Large intestine (tissue), 3 donors: ENCODE measurements around the gene DACH1. TPM values are rescaled to one million over a fixed set of nuclear protein-coding genes. Genes with fewer than 3 reads are reported as not detected.

Source experiments
- DNase-seq, 2 donors: peaks; one replicate each; pipeline versions ENCODE4 v3.0.0 to v3.0.0-alpha.2; 2013
- H3K27ac ChIP-seq: one replicate; pipeline ENCODE4 v1.5.1; 2013; ENCODE audit warnings: low read length
- H3K27me3 ChIP-seq: 2 replicates; pipeline ENCODE4 v1.6.1; 2013; ENCODE audit warnings: low read length; ENCODE audit not compliant: control insufficient read depth, insufficient read depth
- H3K36me3 ChIP-seq: 2 replicates; pipeline ENCODE4 v1.6.1; 2013; ENCODE audit warnings: low read length; ENCODE audit not compliant: control insufficient read depth, insufficient read depth
- H3K4me1 ChIP-seq: one replicate; pipeline ENCODE4 v1.6.1; 2013; ENCODE audit warnings: low read length; ENCODE audit not compliant: control insufficient read depth, insufficient read depth
- H3K4me3 ChIP-seq: one replicate; pipeline ENCODE4 v1.5.1; 2013; ENCODE audit warnings: low read length
- H3K9me3 ChIP-seq: one replicate; pipeline ENCODE4 v1.6.1; 2013; ENCODE audit warnings: mild to moderate bottlenecking, low read depth, low read length, moderate library complexity; ENCODE audit not compliant: control insufficient read depth
- WGBS: methylation state at CpG from one replicate; pipeline ENCODE4 v1.1.5; 2013; ENCODE audit warnings: low lambda C conversion rate; ENCODE audit not compliant: insufficient coverage; 5-methylcytosine and 5-hydroxymethylcytosine counted together
- polyA plus RNA-seq: library from polyadenylated mRNA; unstranded; fragments of 120-200 nt; gene quantifications from one replicate; pipeline ENCODE4 v1.2.1, GENCODE V29; 2013

The DACH1 gene
- polyA plus RNA-seq, 1 donor, result 25.0 TPM

- Histone ChIP-seq H3K27ac (no peak overlapping the region), H3K4me3 (no peak overlapping the region), H3K9me3 (no peaks in the 10 kb centered on the region), H3K4me1 (peaks cover 6% of the 10 kb centered on the region), H3K36me3 (no peaks in the 10 kb centered on the region), H3K27me3 (no peaks in the 10 kb centered on the region)
- no peak for DNase-seq
- WGBS, result 87% methylated on average over 3 of the region's 5 CpGs
These were observed 36.7 kb downstream of the DACH1 start for GRCh38 chr13:71830323-71830722.

- WGBS, result no CpG with 5 or more reads among the region's 1 CpG
- Histone ChIP-seq H3K4me1 (peaks cover 6% of the 10 kb centered on the region), H3K27ac (no peak overlapping the region)
These were observed 37.5 kb downstream of the DACH1 start for GRCh38 chr13:71829547-71829946.

DNA sequence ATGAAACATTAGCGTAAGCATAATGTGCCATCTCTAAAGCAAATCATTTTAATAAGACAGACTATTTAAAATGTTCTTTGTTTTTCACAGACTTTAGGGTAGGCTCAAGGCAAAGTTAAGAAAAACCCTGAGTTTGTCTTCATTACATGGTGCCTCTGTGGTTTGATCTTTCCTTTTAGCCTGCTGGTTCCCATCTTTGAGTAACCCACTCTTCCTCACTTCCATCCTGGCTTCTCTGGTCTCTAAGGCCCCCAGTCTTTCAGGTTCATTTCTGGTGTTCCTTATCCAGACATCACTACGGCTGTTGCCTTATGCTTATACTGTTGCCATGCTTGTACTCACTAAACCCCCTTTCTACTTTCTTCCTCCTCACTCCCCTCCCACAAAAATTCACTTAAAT lies 38.4 kb downstream of the DACH1 start:
- Histone ChIP-seq H3K27me3 (no peaks in the 10 kb centered on the region), H3K4me1 (peaks cover 6% of the 10 kb centered on the region), H3K9me3 (no peaks in the 10 kb centered on the region), H3K36me3 (no peaks in the 10 kb centered on the region), H3K27ac (no peak overlapping the region), H3K4me3 (no peak overlapping the region)
- 88% methylated on average over 2 of the region's 2 CpGs for WGBS
- DNase-seq, result no peak

More at GRCh38 chr13:71829547-71829946, 37.5 kb downstream of the DACH1 start:
- no peaks in the 10 kb centered on the region for H3K27me3 ChIP-seq
- H3K9me3 ChIP-seq, result no peaks in the 10 kb centered on the region
- no peak overlapping the region for H3K4me3 ChIP-seq
- H3K36me3 ChIP-seq, result no peaks in the 10 kb centered on the region
- no peak for DNase-seq

- no peak for DNase-seq
- 100% methylated on average over 1 of the region's 6 CpGs for WGBS
- H3K27ac ChIP-seq, result no peak overlapping the region
These were observed 38.9 kb downstream of the DACH1 start for GRCh38 chr13:71828117-71828516.

GRCh38 chr13:71827241-71827640 lies 39.8 kb downstream of the DACH1 start:
- no peak for DNase-seq
- H3K9me3 ChIP-seq, result no peaks in the 10 kb centered on the region
- peaks cover 6% of the 10 kb centered on the region for H3K4me1 ChIP-seq
- no peaks in the 10 kb centered on the region for H3K36me3 ChIP-seq
- 83% methylated on average over 2 of the region's 8 CpGs for WGBS
- no peaks in the 10 kb centered on the region for H3K27me3 ChIP-seq
- no peak overlapping the region for H3K27ac ChIP-seq
- H3K4me3 ChIP-seq, result no peak overlapping the region

More at GRCh38 chr13:71828117-71828516, 38.9 kb downstream of the DACH1 start:
- Histone ChIP-seq H3K4me1 (peaks cover 6% of the 10 kb centered on the region), H3K9me3 (no peaks in the 10 kb centered on the region), H3K27me3 (no peaks in the 10 kb centered on the region), H3K4me3 (no peak overlapping the region), H3K36me3 (no peaks in the 10 kb centered on the region)

DNA sequence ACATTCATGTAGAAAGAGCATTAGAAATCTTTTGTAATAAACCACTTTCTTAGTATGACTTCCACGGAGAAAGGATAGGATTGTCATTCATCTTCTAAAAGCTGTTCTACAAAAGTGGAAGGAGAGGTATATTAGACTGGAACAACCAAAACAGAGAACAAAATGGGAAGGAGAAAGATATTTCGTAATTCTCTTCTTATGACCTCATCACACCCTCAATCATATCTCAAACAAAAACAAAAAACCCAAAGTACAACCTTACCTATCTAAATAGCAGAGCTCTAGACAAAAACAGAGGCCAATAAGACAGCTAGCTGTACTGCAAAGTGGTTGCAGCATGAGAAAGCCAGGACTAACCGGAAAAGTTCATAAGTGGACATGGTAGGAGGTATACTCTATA lies 46.3 kb downstream of the DACH1 start:
- DNase-seq, result no peak
- Histone ChIP-seq H3K27ac (no peak overlapping the region), H3K36me3 (no peaks in the 10 kb centered on the region), H3K9me3 (no peaks in the 10 kb centered on the region), H3K4me1 (no peaks in the 10 kb centered on the region), H3K4me3 (no peak overlapping the region), H3K27me3 (no peaks in the 10 kb centered on the region)
- 100% methylated on average over 2 of the region's 3 CpGs for WGBS

DNA sequence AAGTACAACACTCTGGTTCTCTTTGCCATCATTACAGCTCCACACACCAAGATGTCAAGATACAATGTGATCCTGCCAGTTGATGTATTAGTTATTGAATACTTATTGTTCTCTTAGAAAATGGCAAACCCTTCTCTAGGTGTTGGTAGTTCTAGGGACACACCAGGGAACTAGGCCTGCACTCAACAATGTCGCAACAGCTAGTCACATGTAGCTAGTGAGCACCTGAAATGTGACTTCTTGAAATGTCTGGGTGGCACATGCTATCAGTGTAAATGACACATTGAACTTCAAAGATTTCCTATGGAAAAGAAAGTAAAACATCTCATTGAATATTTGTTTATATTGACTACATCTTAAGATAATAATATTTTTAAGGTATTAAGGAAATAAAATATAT lies 49.7 kb downstream of the DACH1 start:
- Histone ChIP-seq H3K27ac (no peak overlapping the region), H3K27me3 (no peaks in the 10 kb centered on the region), H3K4me1 (no peaks in the 10 kb centered on the region), H3K36me3 (no peaks in the 10 kb centered on the region), H3K9me3 (no peaks in the 10 kb centered on the region), H3K4me3 (no peak overlapping the region)
- DNase-seq, result peak in 1 of 2 donors; percentile 29
- no CpG with 5 or more reads among the region's 1 CpG for WGBS

DNA sequence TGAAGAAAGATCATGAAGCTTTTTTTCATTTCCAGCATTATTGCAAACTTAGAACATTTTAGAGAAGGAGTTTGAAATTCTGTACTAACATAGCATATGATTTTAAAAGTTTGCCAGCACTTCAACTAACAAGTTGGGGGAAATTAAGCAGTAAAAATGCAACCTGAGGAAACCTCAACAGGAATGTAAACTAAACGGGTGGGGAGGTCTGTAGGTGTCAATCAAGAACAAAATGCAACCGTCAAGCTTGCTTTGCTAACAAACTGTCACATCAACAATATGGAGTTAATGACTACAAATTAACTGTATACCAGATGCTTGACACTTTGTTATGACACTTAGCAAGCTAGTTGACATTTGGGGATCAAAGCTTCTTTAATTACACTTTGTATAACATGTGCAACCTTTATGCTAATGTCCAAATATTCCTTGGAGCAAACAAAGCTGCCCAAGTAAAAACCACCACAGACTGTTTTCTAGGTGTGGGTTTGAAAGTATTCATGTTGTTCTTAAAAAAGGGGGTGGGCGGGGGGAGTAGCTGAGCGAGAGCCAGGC lies 52.1 kb downstream of the DACH1 start:
- Histone ChIP-seq H3K27ac (no peak overlapping the region), H3K4me3 (no peak overlapping the region), H3K4me1 (peaks cover 3% of the 10 kb centered on the region), H3K9me3 (no peaks in the 10 kb centered on the region), H3K36me3 (no peaks in the 10 kb centered on the region), H3K27me3 (no peaks in the 10 kb centered on the region)
- no peak for DNase-seq
- WGBS, result 60% methylated on average over 1 of the region's 4 CpGs

- WGBS, result no CpG with 5 or more reads among the region's 2 CpGs
- no peaks in the 10 kb centered on the region for H3K36me3 ChIP-seq
- no peaks in the 10 kb centered on the region for H3K27me3 ChIP-seq
- no peaks in the 10 kb centered on the region for H3K9me3 ChIP-seq
- peaks cover 3% of the 10 kb centered on the region for H3K4me1 ChIP-seq
- no peak overlapping the region for H3K27ac ChIP-seq
- no peak overlapping the region for H3K4me3 ChIP-seq
- DNase-seq, result no peak
These were observed 53.8 kb downstream of the DACH1 start for GRCh38 chr13:71813187-71813586.

GRCh38 chr13:71811344-71811743 lies 55.7 kb downstream of the DACH1 start:
- DNase-seq, result no peak
- 83% methylated on average over 2 of the region's 2 CpGs for WGBS
- no peaks in the 10 kb centered on the region for H3K36me3 ChIP-seq

GRCh38 chr13:71808708-71809107 lies 58.3 kb downstream of the DACH1 start:
- Histone ChIP-seq H3K4me1 (peaks cover 3% of the 10 kb centered on the region), H3K27me3 (no peaks in the 10 kb centered on the region), H3K9me3 (no peaks in the 10 kb centered on the region), H3K36me3 (no peaks in the 10 kb centered on the region), H3K27ac (no peak overlapping the region), H3K4me3 (no peak overlapping the region)
- WGBS, result 100% methylated on average over 1 of the region's 1 CpG
- DNase-seq, result no peak

More at GRCh38 chr13:71811344-71811743, 55.7 kb downstream of the DACH1 start:
- H3K27me3 ChIP-seq, result no peaks in the 10 kb centered on the region
- H3K4me1 ChIP-seq, result peaks cover 3% of the 10 kb centered on the region
- no peaks in the 10 kb centered on the region for H3K9me3 ChIP-seq
- no peak overlapping the region for H3K27ac ChIP-seq
- no peak overlapping the region for H3K4me3 ChIP-seq
